ENCODE data around the gene TCF12. TPM values are rescaled to one million over a fixed set of nuclear protein-coding genes. Genes with fewer than 3 reads are reported as not detected.

The TCF12 gene
- polyA plus RNA-seq, 3 donors = 15.8 to 52.5 (median 27.6) TPM

DNA sequence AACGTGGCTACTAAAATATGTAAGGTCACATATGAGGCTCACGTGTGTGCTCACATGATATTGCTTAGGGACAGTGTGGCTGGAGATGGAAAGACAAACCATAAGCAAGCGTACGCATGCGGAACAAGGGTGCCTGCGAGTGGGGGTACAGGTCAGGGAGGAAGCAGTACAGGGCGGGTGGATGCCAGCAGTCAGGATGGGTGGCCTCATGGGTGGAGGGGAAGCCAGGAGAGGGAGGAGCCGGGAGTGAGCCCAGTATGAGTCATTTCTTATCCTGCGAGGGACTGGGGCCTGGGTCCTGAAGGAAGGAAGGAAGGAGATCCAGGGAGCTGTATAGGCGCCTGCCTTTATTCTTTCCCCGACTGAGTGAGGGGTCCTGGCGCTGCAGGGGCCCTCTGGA is 415.8 kb downstream of the TCF12 start:
- Histone ChIP-seq H3K27me3 (ENCODE audit: control insufficient read depth in 2 of 2, insufficient read depth in 2 of 2, low read length in 2 of 2) (no peaks in the 10 kb centered on the region), H3K9ac (ENCODE audit: insufficient read depth, low read length, poor library complexity, severe bottlenecking) (no peak overlapping the region), H4K20me1 (ENCODE audit: insufficient read depth, low read length) (no peaks in the 10 kb centered on the region), H3K36me3 (replicated peaks in 1 of 2; ENCODE audit: control insufficient read depth in 1 of 2, insufficient read depth in 2 of 2, low read length in 2 of 2) (no peaks in the 10 kb centered on the region), H3K27ac (ENCODE audit: low read depth in 1 of 2, low read length in 2 of 2) (no peak overlapping the region), H3K9me3 (replicated peaks in 1 of 2; ENCODE audit: control insufficient read depth in 1 of 2, insufficient read depth in 1 of 2, low read length in 2 of 2) (no peaks in the 10 kb centered on the region), H3K4me3 (replicated peaks in 1 of 3; ENCODE audit: low read depth in 2 of 3, low read length in 3 of 3) (no peak overlapping the region), H3K4me2 (replicated peaks; ENCODE audit: extremely low read depth, low read length, poor library complexity, severe bottlenecking) (no peak overlapping the region), H3K4me1 (ENCODE audit: control insufficient read depth in 1 of 2, insufficient read depth in 2 of 2, low read length in 2 of 2) (no peaks in the 10 kb centered on the region), H2AFZ (ENCODE audit: insufficient read depth, low read depth, low read length, poor library complexity, severe bottlenecking) (no peak overlapping the region), H3K79me2 (ENCODE audit: insufficient read depth, low read length) (no peaks in the 10 kb centered on the region)
- Mint-ChIP-seq H3K27me3 (ENCODE audit: low read depth in 3 of 3) (peaks cover 2 to 5% (median 3%) of the 10 kb centered on the region in 3 donors), H3K4me3 (no peak overlapping the region), H3K9me3 (no peaks in the 10 kb centered on the region), H3K4me1 (peaks cover 15% of the 10 kb centered on the region), H3K36me3 (no peaks in the 10 kb centered on the region), H3K27ac (peak overlapping the region in 1 of 7 donors; percentile 0)
- DNase-seq = no peak
- TF ChIP-seq, protein P1, sequence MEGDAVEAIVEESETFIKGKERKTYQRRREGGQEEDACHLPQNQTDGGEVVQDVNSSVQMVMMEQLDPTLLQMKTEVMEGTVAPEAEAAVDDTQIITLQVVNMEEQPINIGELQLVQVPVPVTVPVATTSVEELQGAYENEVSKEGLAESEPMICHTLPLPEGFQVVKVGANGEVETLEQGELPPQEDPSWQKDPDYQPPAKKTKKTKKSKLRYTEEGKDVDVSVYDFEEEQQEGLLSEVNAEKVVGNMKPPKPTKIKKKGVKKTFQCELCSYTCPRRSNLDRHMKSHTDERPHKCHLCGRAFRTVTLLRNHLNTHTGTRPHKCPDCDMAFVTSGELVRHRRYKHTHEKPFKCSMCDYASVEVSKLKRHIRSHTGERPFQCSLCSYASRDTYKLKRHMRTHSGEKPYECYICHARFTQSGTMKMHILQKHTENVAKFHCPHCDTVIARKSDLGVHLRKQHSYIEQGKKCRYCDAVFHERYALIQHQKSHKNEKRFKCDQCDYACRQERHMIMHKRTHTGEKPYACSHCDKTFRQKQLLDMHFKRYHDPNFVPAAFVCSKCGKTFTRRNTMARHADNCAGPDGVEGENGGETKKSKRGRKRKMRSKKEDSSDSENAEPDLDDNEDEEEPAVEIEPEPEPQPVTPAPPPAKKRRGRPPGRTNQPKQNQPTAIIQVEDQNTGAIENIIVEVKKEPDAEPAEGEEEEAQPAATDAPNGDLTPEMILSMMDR (IDR thresholded peaks at IDR 0.05) = no peak
- intact Hi-C loops (cut with micrococcal nuclease) = no loop called here
- 69% methylated on average over 10 of the region's 12 CpGs for WGBS (ENCODE audit: insufficient coverage)

DNA sequence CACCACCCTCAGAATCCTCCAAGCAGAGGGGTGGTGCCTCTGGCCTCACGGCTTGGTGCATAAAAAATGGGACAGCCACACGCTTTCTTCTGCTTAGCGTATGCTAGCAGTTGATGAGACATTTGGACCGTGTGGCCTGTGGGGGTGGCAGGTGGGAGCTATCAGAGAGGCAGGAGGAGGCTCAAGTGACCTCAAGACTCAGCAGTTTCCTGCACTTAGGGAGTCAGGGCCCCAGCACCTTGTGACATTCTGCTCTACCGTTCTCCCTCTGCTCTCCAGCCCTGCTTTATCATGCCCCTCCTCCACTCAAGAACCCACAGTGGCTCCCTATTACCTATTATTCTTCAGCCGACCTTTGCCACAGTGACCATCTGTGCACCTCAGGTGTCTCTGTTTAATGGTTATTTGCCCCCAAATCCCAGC is 416.9 kb downstream of the TCF12 start:
- Mint-ChIP-seq H3K4me1 (peaks cover 9% of the 10 kb centered on the region), H3K4me3 (no peak overlapping the region), H3K27ac (no peak overlapping the region), H3K9me3 (no peaks in the 10 kb centered on the region), H3K36me3 (no peaks in the 10 kb centered on the region), H3K27me3 (ENCODE audit: low read depth in 3 of 3) (peaks cover 2 to 5% (median 2%) of the 10 kb centered on the region in 3 donors)
- no peak for DNase-seq
- H3K27ac ChIP-seq (ENCODE audit: low read depth in 1 of 2, low read length in 2 of 2) = no peak overlapping the region
- no peaks in the 10 kb centered on the region for H4K20me1 ChIP-seq (ENCODE audit: insufficient read depth, low read length)
- TF ChIP-seq, protein P1 (IDR thresholded peaks at IDR 0.05) = no peak
- intact Hi-C loops (cut with micrococcal nuclease) = no loop called here
- no peak overlapping the region for H3K4me3 ChIP-seq (replicated peaks in 1 of 3; ENCODE audit: low read depth in 2 of 3, low read length in 3 of 3)
- WGBS (ENCODE audit: insufficient coverage) = 79% methylated on average over 5 of the region's 6 CpGs
- H3K9ac ChIP-seq (ENCODE audit: insufficient read depth, low read length, poor library complexity, severe bottlenecking) = no peak overlapping the region
- H3K79me2 ChIP-seq (ENCODE audit: insufficient read depth, low read length) = no peaks in the 10 kb centered on the region
- H2AFZ ChIP-seq (ENCODE audit: insufficient read depth, low read depth, low read length, poor library complexity, severe bottlenecking) = no peak overlapping the region
- H3K4me2 ChIP-seq (replicated peaks; ENCODE audit: extremely low read depth, low read length, poor library complexity, severe bottlenecking) = no peak overlapping the region
- no peaks in the 10 kb centered on the region for H3K9me3 ChIP-seq (replicated peaks in 1 of 2; ENCODE audit: control insufficient read depth in 1 of 2, insufficient read depth in 1 of 2, low read length in 2 of 2)
- no peaks in the 10 kb centered on the region for H3K4me1 ChIP-seq (ENCODE audit: control insufficient read depth in 1 of 2, insufficient read depth in 2 of 2, low read length in 2 of 2)
- H3K27me3 ChIP-seq (ENCODE audit: control insufficient read depth in 2 of 2, insufficient read depth in 2 of 2, low read length in 2 of 2) = no peaks in the 10 kb centered on the region
- H3K36me3 ChIP-seq (replicated peaks in 1 of 2; ENCODE audit: control insufficient read depth in 1 of 2, insufficient read depth in 2 of 2, low read length in 2 of 2) = no peaks in the 10 kb centered on the region

Measured in CD14-positive monocyte (primary cell).